Pons (tissue), 1 donor: ENCODE measurements around the gene CXCR1.
"Not testable (repeated sequence)": the region's sequence is repeated elsewhere in the genome, so short reads cannot be mapped to it uniquely, and the experiment has no call there.

Experiments
- DNase-seq: peaks from one replicate; pipeline ENCODE4 v3.0.0-alpha.2; 2016; ENCODE audit warnings: low spot score

Gene CXCR1

DNA sequence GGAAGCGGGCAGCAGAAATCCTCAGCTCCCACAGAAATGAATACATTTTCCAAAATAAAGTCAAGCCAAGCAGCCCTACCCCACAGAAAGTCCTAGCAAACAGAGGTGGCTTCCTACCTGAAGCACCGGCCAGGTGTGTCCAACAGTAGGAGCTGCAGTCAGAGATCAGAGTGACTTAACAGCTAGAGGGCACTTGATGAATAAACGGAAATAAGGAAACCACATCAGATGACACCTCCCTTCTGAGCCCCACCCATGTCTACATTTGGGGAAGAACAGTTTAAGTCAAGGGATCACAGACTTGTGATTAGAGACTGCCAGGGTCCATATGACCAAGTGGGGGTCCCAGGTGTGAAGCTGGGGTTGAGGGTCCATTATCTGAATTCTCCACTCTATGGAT lies at the start of gene CXCR1:
Gene CXCR1, minus strand, starts transcription at position 172 of the 400 bp plus-strand sequence. CDS start 1,751 bp downstream, outside the sequence.
- DNase-seq: no peak

GRCh38 chr2:218216336-218216673 lies 49.5 kb upstream of the CXCR1 start:
- no peak for DNase-seq

DNA sequence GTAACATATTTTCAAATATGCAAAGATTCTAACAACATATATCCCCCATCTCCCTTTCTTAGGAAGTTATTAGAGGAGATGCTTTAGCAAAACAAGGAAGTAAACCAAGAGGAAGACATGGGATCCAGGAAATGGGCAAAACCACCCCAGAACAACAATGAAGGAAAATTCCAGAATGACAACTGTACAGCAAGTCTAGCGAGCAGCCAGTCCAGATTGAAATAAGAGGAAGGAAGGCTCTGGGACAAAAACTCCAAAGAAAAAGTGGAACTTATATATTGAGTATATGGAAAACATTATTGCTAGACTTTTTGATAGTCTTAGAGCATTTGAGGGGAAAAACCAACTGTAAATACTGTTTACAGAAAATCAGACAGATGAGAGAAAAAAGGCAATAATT lies 47.4 kb upstream of the CXCR1 start:
- no peak for DNase-seq

- DNase-seq: no peak
These were observed 42.3 kb upstream of the CXCR1 start for GRCh38 chr2:218209078-218209477.

DNA sequence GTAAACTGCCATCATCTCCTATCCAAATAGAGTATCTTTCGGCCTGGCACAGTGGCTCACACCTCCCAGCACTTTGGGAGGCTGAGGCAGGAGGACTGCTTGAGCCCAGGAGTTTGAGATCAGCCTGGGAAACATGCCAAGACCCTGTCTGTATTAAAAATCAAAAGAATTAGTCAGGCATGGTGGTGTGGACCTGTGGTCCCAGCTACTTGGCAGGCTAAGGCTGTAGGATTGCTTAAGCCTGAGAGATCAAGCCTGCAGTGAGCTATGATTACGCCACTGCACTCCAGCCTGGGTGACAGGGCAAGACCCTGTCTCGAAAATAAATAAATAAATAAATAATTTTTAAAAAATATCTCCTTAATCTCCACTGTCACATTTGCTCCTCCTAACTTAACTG lies 35.5 kb upstream of the CXCR1 start:
- DNase-seq: no peak

- no peak for DNase-seq
These were observed 30.2 kb upstream of the CXCR1 start for GRCh38 chr2:218196974-218197373.

DNA sequence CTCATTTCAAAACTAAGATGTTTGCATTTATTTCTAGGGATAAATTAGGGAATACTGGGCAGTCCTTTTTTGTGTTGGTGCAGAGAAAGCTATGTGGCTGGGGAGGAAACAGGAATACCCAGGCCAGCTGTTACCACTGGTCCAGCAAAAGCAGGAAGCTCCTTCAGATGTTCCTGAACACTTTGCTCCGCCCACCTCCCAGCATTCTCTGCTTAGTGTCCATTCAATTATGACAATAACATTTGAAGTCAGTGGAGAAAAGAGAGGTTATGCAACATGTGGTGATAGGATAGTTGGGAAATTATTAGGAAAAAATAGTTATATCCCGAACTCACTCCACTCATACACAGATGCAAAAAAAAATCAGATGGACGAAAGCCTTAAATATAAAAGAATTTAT lies 28.1 kb upstream of the CXCR1 start:
- DNase-seq: no peak

DNA sequence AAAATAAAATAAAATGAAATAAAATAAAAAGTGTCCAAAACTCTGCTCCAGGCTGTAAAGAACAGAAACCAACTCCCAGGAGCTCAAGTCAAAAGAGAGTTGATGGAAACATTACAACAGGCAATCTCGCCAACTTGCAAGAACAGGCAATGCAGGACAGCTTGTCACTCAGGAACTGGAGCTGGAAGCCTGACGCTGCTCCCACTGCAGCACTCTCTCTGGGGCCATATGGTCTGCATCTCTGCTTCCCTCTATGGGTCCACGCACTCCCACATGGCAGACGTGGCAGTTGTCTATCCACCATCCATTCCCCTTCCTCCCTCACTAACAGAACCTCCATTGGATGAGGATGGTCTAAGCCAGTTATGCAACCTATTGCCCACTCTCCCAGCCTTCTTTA lies 26.9 kb upstream of the CXCR1 start:
- DNase-seq: no peak

DNA sequence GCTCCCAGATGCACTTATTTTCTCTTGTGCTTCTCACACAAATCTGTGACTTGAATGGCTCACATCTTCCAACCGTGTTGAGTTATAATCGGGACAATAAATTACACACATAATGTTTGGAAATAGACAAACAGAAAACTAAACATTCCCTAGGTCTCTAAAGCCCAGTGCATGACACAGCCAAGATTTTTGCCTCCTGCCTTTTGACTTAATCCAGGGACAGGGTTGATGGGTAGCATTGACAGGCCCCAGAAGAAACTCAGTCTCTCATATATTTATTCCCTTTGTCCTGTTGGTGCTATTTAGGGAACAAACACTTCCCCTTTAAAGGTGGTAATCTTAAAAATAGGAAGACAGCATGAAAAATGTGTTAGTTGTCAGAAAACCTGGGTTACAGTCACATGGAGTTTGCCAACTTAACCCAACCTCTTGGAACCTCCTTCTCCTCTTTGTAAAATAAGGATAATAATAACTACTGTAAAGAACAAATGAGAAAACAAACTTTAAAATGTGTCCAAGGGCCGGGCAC lies 26.2 kb upstream of the CXCR1 start:
- DNase-seq: no peak

DNA sequence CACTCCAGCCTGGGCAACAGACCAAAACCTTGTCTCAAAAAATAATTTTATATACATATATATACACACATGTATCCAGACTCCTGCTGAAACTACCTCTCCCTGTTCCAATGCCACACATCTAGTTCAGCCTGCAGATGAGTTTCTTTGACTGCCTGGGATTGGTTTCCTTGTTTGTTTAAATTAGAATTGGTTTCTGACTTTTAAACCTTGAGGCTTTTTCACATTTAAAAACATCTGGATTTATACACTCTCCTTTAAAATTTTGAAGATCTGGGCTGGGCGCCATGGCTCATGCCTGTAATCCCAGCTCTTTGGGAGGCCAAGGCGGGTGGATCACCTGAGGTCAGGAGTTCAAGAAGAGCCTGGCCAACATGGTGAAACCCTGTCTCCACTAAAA lies 21.8 kb upstream of the CXCR1 start:
- no peak for DNase-seq

- no peak for DNase-seq
These were observed 20.7 kb upstream of the CXCR1 start for GRCh38 chr2:218187296-218188015.

DNA sequence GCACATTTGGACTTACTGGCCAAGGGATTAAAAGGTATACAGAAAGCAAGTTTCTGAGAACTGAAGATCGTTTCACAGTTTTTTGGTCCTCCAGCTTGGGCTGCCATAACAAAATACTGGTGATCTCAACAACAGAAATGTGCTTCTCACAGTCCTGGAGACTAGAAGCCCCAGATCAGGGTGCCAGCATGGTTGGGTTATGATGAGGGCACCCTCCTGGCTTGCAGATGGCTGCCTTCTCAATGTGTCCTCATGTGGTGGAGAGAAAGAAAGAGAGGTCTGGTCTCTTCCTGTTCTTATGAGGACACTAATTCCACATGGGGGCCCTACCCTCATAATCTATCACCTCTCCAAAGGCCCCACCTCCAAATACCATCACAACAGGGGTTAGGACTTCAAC lies 20.1 kb upstream of the CXCR1 start:
- DNase-seq: no peak

- DNase-seq: peak; percentile 67
These were observed 19.6 kb upstream of the CXCR1 start for GRCh38 chr2:218186355-218186766.

GRCh38 chr2:218184331-218184730 lies 17.6 kb upstream of the CXCR1 start:
- no peak for DNase-seq

DNA sequence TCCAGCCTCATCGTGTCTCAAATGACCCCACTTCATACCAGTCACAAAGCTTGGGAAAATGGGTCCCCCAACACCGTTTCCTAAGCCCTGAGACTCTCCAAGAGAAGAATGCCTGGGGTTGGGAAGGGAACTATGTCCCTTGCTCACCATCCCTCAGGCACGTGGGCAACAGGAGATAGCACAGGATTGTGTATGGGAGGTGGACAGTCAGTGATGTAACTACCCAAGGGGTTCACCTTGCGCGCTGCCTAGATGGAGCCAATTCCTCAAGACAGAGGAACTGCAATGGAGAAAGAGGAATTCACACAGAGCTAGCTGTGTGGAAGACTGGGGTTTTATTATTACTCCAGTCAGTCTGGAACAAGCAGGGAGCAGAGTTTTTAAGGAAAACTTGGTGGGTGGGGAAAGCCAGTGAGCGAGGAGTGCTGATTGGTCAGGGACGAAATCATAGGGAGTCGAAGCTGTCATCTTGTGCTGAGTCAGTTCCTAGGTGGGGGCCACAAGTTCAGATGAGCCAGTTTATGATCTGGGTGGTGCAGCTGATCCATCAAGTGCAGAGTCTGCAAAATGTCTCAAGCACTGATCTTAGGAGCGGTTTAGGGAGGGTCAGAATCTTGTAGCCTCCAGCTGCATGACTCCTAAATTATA lies 13.8 kb upstream of the CXCR1 start:
- no peak for DNase-seq

GRCh38 chr2:218179782-218180181 lies 13.0 kb upstream of the CXCR1 start:
- no peak for DNase-seq

DNA sequence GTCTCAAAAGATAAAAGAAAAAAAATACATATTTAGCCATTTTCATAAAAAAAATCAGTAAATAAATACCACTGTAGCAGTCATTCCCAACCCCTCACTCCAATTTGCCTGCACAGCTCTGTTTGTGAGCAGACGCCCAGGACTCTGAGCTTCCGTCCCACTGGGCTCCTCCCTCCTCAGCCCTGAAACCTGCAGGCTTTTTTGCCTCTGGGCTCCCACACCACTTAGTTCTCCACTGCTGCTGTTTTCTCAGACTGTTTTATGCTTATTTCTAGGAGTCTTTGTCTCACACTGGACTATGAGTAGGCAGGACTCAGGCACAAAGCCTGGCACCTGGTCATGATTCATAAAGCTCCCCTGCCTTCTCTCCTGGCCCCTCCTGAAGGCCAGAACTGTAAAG lies 6.1 kb upstream of the CXCR1 start:
- no peak for DNase-seq

GRCh38 chr2:218171744-218172143 lies 5.0 kb upstream of the CXCR1 start:
- DNase-seq: not testable (repeated sequence)

- no peak for DNase-seq
These were observed 3.2 kb upstream of the CXCR1 start for GRCh38 chr2:218169757-218170546.

DNA sequence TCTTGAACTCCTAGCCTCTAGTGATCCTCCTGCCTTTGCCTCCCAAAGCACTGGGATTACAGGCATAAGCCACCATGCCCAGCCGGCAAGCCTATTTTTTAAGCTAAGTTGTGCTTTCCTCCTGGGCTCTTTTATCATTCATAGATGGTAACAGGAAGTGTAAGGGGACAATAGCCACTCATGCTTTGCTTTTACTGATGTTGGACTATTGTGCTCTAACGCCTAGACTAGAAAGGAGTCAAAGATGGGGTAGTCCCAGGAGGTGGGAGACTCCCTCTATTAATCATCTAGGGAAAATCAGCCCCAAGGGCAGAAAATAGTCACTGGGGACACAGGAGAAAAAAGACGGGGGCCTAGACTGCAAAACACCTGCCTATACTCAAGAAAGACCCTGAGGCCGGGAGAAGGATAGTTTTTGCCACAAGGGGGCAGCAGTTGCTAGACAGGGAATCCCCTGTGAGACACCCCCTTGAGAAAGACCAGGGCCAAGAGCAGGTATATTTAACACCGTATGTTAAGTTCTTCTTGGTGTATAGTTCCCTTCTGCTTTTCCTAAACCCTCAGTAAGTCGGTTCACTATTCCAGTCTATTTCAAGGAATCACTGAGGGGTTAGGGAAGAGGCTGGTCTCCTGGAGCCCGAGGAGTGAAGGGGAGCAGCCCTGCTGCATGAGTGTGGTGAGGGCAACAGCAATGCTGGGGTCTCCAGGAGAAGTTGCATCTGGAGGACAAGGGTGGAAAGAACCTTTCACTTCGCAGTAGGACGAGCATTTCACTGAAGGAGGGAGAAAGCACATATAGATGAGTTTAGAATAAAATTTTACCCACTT lies 2.1 kb upstream of the CXCR1 start:
- DNase-seq: peak; percentile 17

- no peak for DNase-seq
These were observed 1.3 kb upstream of the CXCR1 start for GRCh38 chr2:218168016-218168415.

- no peak for DNase-seq
These were observed 3.9 kb downstream of the CXCR1 start for GRCh38 chr2:218162814-218163213.
